Tibial nerve (tissue), 4 donors: ENCODE data around the gene MITF.

ENCODE experiments used
- CTCF ChIP-seq, 5 experiments: fragments of 200-600 bp in 3 of 5; fragments of 450-650 bp in 2 of 5; sonication (generic) in 3 of 5; IDR thresholded peaks; one replicate each; pipeline ENCODE4 v1.5.1; 2016 to 2019; ENCODE audit warnings: antibody characterized with exemption in 5 of 5, mild to moderate bottlenecking in 3 of 5, moderate library complexity in 2 of 5
- EP300 ChIP-seq, 2 donors: sonication (generic); formaldehyde crosslinking; IDR thresholded peaks; one replicate each; pipeline ENCODE4 v1.6.1; 2017; ENCODE audit warnings: antibody characterized with exemption in 2 of 2, mild to moderate bottlenecking in 1 of 2

DNA sequence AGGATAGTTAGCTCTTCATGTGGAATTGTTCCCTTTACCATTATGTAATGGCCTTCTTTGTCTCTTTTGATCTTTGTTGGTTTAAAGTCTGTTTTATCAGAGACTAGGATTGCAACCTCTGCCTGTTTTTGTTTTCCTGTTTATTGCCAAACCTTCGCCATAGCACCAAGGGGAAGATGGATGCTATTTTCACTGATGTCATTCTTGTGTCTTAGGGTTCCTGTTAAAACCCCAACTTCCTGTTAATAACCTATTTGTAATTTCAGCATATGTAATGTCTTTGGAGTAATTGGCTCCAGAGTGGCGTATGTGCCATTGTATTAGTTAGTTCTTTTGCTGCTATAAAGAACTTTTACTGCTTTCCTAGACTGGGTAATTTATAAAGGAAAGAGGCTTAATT, 271.1 kb downstream of the MITF start:
- TF ChIP-seq CTCF (IDR thresholded peaks at IDR 0.05) (no peak), EP300 (IDR thresholded peaks at IDR 0.05) (no peak)
